ENCODE results near the gene REEP6. TPM values are rescaled to one million over a fixed set of nuclear protein-coding genes. Genes with fewer than 3 reads are reported as not detected.
A peak's percentile ranks its signal among the peaks of the same experiment; 100 is the strongest.

REEP6 gene
- total and polyA plus RNA-seq, 2 of the 8 experiments (the other 6 are each of a cell fraction or from before 2014, with no cell fraction given) = 12.6 to 20.7 TPM

DNA sequence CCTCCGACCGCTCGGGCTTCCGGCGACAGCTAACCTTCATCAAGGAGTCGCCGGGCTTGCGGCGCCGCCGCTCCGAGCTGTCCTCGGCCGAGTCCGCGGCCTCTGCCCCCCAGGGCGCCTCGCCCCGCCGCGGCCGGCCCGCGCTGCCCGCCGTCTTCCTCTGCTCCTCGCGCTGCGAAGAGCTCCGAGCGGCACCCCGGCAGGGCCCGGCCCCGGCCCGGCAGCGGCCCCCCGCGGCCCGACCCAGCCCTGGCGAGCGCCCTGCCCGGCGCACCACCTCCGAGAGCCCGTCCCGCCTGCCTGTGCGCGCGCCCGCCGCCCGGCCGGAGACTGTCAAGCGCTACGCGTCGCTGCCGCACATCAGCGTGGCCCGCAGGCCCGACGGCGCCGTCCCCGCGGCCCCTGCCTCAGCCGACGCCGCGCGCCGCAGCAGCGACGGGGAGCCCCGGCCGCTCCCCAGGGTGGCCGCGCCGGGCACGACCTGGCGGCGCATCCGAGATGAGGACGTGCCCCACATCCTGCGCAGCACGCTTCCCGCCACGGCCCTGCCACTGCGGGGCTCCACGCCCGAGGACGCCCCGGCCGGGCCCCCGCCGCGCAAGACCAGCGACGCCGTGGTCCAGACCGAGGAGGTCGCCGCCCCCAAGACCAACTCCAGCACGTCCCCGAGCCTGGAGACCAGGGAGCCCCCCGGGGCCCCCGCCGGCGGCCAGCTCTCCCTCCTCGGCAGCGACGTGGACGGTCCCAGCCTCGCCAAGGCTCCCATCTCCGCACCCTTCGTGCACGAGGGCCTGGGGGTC, 21.5 kb upstream of the REEP6 start:
- no peak overlapping the region for H4K91ac ChIP-seq (replicated peaks; ENCODE audit: insufficient read length, low read length)
- H2BK5ac ChIP-seq (ENCODE audit: low read depth, low read length) = no peak overlapping the region
- ChIA-PET CTCF (ENCODE audit: partially characterized antibody) (interaction anchor here (2.5 to 5.5 kb wide), 2 partner anchors 8 to 12 kb away, joined by 13 to 53 read pairs; no protein-coding TSS in a partner anchor), POLR2A (ENCODE audit: partially characterized antibody) (interaction anchor here (0.6 to 5.5 kb wide), 7 partner anchors 9 to 201 kb away, joined by 3 to 72 read pairs (median 4); partner anchors contain the start of gene CIRBP)
- no peaks in the 10 kb centered on the region for H3K79me1 ChIP-seq (ENCODE audit: low read depth, low read length)
- no peaks in the 10 kb centered on the region for H3K79me2 ChIP-seq (ENCODE audit: control insufficient read depth in 1 of 2, insufficient read depth in 2 of 2, low read length in 2 of 2)
- peaks cover 0 to 51% (median 28%) of the 10 kb centered on the region in 4 experiments; a peak in 5 of 7 replicates for H3K4me1 ChIP-seq (replicated peaks in 1 of 4; ENCODE audit: control insufficient read depth in 3 of 4, insufficient read depth in 4 of 4, low read length in 3 of 4)
- H2AFZ ChIP-seq (ENCODE audit: low read length) = no peak overlapping the region
- H3K4me2 ChIP-seq (ENCODE audit: insufficient read depth in 1 of 2, low read depth in 2 of 2, low read length in 2 of 2) = peak overlapping the region; percentile 86 to 91
- H2BK12ac ChIP-seq (ENCODE audit: low read depth, low read length) = no peak overlapping the region
- H3K18ac ChIP-seq (ENCODE audit: extremely low read depth, low read length) = no peak overlapping the region
- peaks cover 65 to 89% (median 86%) of the 10 kb centered on the region in 4 experiments for H3K27me3 ChIP-seq (replicated peaks in 1 of 4; ENCODE audit: control insufficient read depth in 3 of 4, extremely low read depth in 1 of 4, insufficient read depth in 3 of 4, low read length in 3 of 4)
- H3K9ac ChIP-seq (replicated peaks in 1 of 4; ENCODE audit: extremely low read depth in 1 of 4, low read depth in 3 of 4, low read length in 3 of 4) = no peak overlapping the region
- H3K4me3 ChIP-seq (ENCODE audit: extremely low read depth in 1 of 4, insufficient read depth in 2 of 4, low read depth in 3 of 4, low read length in 4 of 4) = peak overlapping the region in 1 of 4 experiments; percentile 56; a peak in 3 of 8 replicates
- no peak overlapping the region for H3K27ac ChIP-seq (ENCODE audit: low read depth, low read length)
- H3K23me2 ChIP-seq (ENCODE audit: low read depth, low read length) = peaks cover 13% of the 10 kb centered on the region; the same call in 1 of the 2 replicates
- WGBS, 2 experiments (ENCODE audit: extremely low coverage in 1 of 2, insufficient coverage in 1 of 2, insufficient read length in 1 of 2, insufficient replicate concordance in 2 of 2, low coverage in 1 of 2, low lambda C conversion rate in 2 of 2, missing lambda C conversion rate in 1 of 2) = 6% methylated on average over 42 of the region's 117 CpGs; no CpG with 5 or more reads in 1 of the 2 experiments
- no peak overlapping the region for H3K4ac ChIP-seq (replicated peaks; ENCODE audit: insufficient read length, low read depth, low read length)
- no peak for DNase-seq (ENCODE audit: low read depth in 1 of 2, low spot score in 2 of 2)
- H2BK120ac ChIP-seq (replicated peaks; ENCODE audit: low read depth, low read length) = no peak overlapping the region
- peaks cover 23 to 56% of the 10 kb centered on the region in 2 experiments for H4K20me1 ChIP-seq (replicated peaks in 1 of 2; ENCODE audit: control insufficient read depth in 1 of 2, insufficient read depth in 2 of 2, low read length in 2 of 2)
- no peak overlapping the region for H3K14ac ChIP-seq (ENCODE audit: insufficient read length)
- no peak overlapping the region for H3K23ac ChIP-seq (ENCODE audit: insufficient read length)
- no peak overlapping the region for H3K56ac ChIP-seq (replicated peaks; ENCODE audit: insufficient read length, low read depth, low read length)
- no peak overlapping the region for H2AK5ac ChIP-seq (ENCODE audit: low read depth, low read length)
- no peak overlapping the region for H2BK20ac ChIP-seq (ENCODE audit: low read length)
- no peak overlapping the region for H2BK15ac ChIP-seq (ENCODE audit: low read length)
- FAIRE-seq = no peak
- H3K9me3 ChIP-seq (ENCODE audit: insufficient read depth in 2 of 2, low read depth in 1 of 2, low read length in 1 of 2) = peaks cover 0 to 7% of the 10 kb centered on the region in 2 experiments; a peak in 1 of 4 replicates
- peak overlapping the region; percentile 79; the same call in 1 of the 2 replicates for H4K8ac ChIP-seq (ENCODE audit: extremely low read depth, insufficient read depth, low read length)
- peaks cover 0 to 41% (median 0%) of the 10 kb centered on the region in 4 experiments; a peak in 2 of 8 replicates for H3K36me3 ChIP-seq (ENCODE audit: control insufficient read depth in 2 of 4, insufficient read depth in 4 of 4, low read length in 3 of 4)
- H4K5ac ChIP-seq (ENCODE audit: insufficient read length, low read depth, low read length) = no peak overlapping the region
- no peak for TF ChIP-seq MAFK (IDR thresholded peaks at IDR 0.05; ENCODE audit: low read depth, low read length)
- TF ChIP-seq, protein P1, sequence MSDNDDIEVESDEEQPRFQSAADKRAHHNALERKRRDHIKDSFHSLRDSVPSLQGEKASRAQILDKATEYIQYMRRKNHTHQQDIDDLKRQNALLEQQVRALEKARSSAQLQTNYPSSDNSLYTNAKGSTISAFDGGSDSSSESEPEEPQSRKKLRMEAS (IDR thresholded peaks at IDR 0.05) = peak; percentile 49; the same call in 1 of the 2 replicates
- no peak for TF ChIP-seq POLR2AphosphoS5 (IDR thresholded peaks at IDR 0.05; ENCODE audit: low read depth, low read length)
- TF ChIP-seq, protein P2, sequence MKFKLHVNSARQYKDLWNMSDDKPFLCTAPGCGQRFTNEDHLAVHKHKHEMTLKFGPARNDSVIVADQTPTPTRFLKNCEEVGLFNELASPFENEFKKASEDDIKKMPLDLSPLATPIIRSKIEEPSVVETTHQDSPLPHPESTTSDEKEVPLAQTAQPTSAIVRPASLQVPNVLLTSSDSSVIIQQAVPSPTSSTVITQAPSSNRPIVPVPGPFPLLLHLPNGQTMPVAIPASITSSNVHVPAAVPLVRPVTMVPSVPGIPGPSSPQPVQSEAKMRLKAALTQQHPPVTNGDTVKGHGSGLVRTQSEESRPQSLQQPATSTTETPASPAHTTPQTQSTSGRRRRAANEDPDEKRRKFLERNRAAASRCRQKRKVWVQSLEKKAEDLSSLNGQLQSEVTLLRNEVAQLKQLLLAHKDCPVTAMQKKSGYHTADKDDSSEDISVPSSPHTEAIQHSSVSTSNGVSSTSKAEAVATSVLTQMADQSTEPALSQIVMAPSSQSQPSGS (IDR thresholded peaks at IDR 0.05; ENCODE audit: low read length) = no peak
- TF ChIP-seq, protein P3, sequence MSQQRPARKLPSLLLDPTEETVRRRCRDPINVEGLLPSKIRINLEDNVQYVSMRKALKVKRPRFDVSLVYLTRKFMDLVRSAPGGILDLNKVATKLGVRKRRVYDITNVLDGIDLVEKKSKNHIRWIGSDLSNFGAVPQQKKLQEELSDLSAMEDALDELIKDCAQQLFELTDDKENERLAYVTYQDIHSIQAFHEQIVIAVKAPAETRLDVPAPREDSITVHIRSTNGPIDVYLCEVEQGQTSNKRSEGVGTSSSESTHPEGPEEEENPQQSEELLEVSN (IDR thresholded peaks at IDR 0.05) = 0 out of 2 replicates have a peak, but pooled peaks have one; percentile 30
- no peak for TF ChIP-seq CBX5 (IDR thresholded peaks at IDR 0.05; ENCODE audit: low read depth, low read length)
- TF ChIP-seq RNF2 (IDR thresholded peaks at IDR 0.05; ENCODE audit: borderline replicate concordance, low read depth, low read length, missing control alignments, poor library complexity, severe bottlenecking) = no peak

Data from H1 (cell line).